Colonic mucosa (tissue), 4 donors: ENCODE results near the gene CHAF1A. TPM values are rescaled to one million over a fixed set of nuclear protein-coding genes. Genes with fewer than 3 reads are reported as not detected.

Source experiments
- DNase-seq: peaks from one replicate; pipeline ENCODE4 v3.0.0-alpha.2; 2020
- H3K27ac ChIP-seq: fragments of 200-600 bp; one replicate; pipeline ENCODE4 v1.8.0; 2021
- H3K27me3 ChIP-seq: fragments of 200-600 bp; one replicate; pipeline ENCODE4 v1.8.0; 2021
- H3K36me3 ChIP-seq: fragments of 200-600 bp; one replicate; pipeline ENCODE4 v1.8.0; 2021
- H3K4me1 ChIP-seq: fragments of 200-600 bp; one replicate; pipeline ENCODE4 v1.8.0; 2021; ENCODE audit warnings: mild to moderate bottlenecking
- H3K4me3 ChIP-seq: fragments of 200-600 bp; one replicate; pipeline ENCODE4 v1.8.0; 2021
- H3K9ac ChIP-seq, 2 donors: one replicate each; pipeline ENCODE4 v1.7.0; 2013; ENCODE audit warnings: control low read depth in 2 of 2, low read depth in 2 of 2, low read length in 2 of 2
- H3K9me3 ChIP-seq: fragments of 200-600 bp; one replicate; pipeline ENCODE4 v1.8.0; 2021
- intact Hi-C: fragments of 100-400 bp; cut with DNase I; formaldehyde crosslinking; loops from one replicate; pipeline ENCODE4 v1.14.1; 2022
- microRNA-seq: library from miRNA; unstranded; fragments of <30 nt; microRNA quantifications from one replicate; pipeline ENCODE4, GENCODE V29; 2019
- total RNA-seq, 2 donors: library from RNA; stranded (reverse); fragmentation: NEBNext Ultra II Directional in 1 of 2; extraction: Animal tissue kit (Norgen Biotek cat#: 25700) in 1 of 2; gene quantifications; one replicate each; pipeline ENCODE4 v1.2.1, GENCODE V29; 2021
- TF ChIP-seq, protein P1 (sequence below): fragments of 200-600 bp; IDR thresholded peaks from one replicate; pipeline ENCODE4 v1.8.0; 2022; ENCODE audit warnings: antibody characterized with exemption, mild to moderate bottlenecking
- donor health status: healthy.
- donor health status: DM: no; HTN: no; CAD: no.
- donor health status: DM: no; HTN: no; CAD: no.

The CHAF1A gene
- total RNA-seq, 2 donors from 2014 or later = 15.6 to 53.2 TPM

GRCh38 chr19:4488496-4488895 lies 86.1 kb downstream of the CHAF1A start:
- TF ChIP-seq, protein P1, sequence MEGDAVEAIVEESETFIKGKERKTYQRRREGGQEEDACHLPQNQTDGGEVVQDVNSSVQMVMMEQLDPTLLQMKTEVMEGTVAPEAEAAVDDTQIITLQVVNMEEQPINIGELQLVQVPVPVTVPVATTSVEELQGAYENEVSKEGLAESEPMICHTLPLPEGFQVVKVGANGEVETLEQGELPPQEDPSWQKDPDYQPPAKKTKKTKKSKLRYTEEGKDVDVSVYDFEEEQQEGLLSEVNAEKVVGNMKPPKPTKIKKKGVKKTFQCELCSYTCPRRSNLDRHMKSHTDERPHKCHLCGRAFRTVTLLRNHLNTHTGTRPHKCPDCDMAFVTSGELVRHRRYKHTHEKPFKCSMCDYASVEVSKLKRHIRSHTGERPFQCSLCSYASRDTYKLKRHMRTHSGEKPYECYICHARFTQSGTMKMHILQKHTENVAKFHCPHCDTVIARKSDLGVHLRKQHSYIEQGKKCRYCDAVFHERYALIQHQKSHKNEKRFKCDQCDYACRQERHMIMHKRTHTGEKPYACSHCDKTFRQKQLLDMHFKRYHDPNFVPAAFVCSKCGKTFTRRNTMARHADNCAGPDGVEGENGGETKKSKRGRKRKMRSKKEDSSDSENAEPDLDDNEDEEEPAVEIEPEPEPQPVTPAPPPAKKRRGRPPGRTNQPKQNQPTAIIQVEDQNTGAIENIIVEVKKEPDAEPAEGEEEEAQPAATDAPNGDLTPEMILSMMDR = no peak

DNA sequence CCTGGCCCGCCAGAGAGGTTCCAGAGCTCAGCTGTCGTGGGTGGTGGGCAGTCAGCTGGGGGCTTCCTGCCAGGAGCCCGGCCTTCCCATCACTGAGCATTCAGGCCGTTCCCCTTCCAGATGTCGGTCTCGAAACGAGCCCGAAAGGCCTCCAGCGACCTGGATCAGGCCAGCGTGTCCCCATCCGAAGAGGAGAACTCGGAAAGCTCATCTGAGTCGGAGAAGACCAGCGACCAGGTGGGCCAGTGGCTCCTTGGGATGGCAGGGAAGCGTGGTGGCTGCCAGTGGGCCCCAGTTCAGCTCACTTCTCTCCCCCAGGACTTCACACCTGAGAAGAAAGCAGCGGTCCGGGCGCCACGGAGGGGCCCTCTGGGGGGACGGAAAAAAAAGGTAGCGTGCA lies 89.0 kb downstream of the CHAF1A start:
- no peak for DNase-seq
- TF ChIP-seq, protein P1 = no peak
- Histone ChIP-seq H3K36me3 (peaks cover 7% of the 10 kb centered on the region), H3K9ac (no peak overlapping the region), H3K9me3 (no peaks in the 10 kb centered on the region), H3K27me3 (no peaks in the 10 kb centered on the region), H3K27ac (no peak overlapping the region), H3K4me3 (no peak overlapping the region), H3K4me1 (no peaks in the 10 kb centered on the region)
- intact Hi-C loops = no loop called here

More at GRCh38 chr19:4488496-4488895, 86.1 kb downstream of the CHAF1A start:
- no peak overlapping the region for H3K4me3 ChIP-seq
- no peak for DNase-seq
- no peaks in the 10 kb centered on the region for H3K36me3 ChIP-seq
- H3K27ac ChIP-seq = no peak overlapping the region
- intact Hi-C loops = no loop called here
- H3K9ac ChIP-seq = no peak overlapping the region
- no peaks in the 10 kb centered on the region for H3K27me3 ChIP-seq
- H3K4me1 ChIP-seq = no peaks in the 10 kb centered on the region
- H3K9me3 ChIP-seq = no peaks in the 10 kb centered on the region

GRCh38 chr19:4492337-4493103 lies 90.1 kb downstream of the CHAF1A start:
- peaks cover 9% of the 10 kb centered on the region for H3K36me3 ChIP-seq
- no peak for DNase-seq
- no peaks in the 10 kb centered on the region for H3K4me1 ChIP-seq
- H3K4me3 ChIP-seq = no peak overlapping the region
- intact Hi-C loops = no loop called here
- H3K27ac ChIP-seq = no peak overlapping the region
- no peak overlapping the region for H3K9ac ChIP-seq
- H3K9me3 ChIP-seq = no peaks in the 10 kb centered on the region
- TF ChIP-seq, protein P1 = no peak
- no peaks in the 10 kb centered on the region for H3K27me3 ChIP-seq

Small RNA genes lying within 50 kb of the gene (microRNA-seq; reads per million reads assigned to microRNA genes)
- 5.5 reads per million, percentile 1 among the genes with 10 or more reads in this experiment for gene MIR4746

Other genes starting within 250 kb of the CHAF1A start
- gene CREB3L3, start 249.0 kb upstream of the CHAF1A start, total RNA-seq = 1 to 10 TPM; 1.1 to 9.9 TPM
- gene SIRT6, start 220.1 kb upstream of the CHAF1A start, total RNA-seq = 100 to 1,000 TPM in 1 of 2 donors, 10 to 100 TPM in 1; 83.9 to 120 TPM
- 1 to 10 TPM in 1 of 2 donors, under 1 TPM in 1; 0.35 to 1.8 TPM for gene ANKRD24, start 220.0 kb upstream of the CHAF1A start, total RNA-seq
- 1 to 10 TPM in 1 of 2 donors, under 1 TPM in 1; 0.56 to 1.6 TPM for gene EBI3, start 173.1 kb upstream of the CHAF1A start, total RNA-seq
- gene YJU2, start 155.6 kb upstream of the CHAF1A start, total RNA-seq = 10 to 100 TPM; 15.8 to 25.8 TPM
- gene SHD, start 123.4 kb upstream of the CHAF1A start, total RNA-seq = 10 to 100 TPM; 16.8 to 19.3 TPM
- gene TMIGD2, start 100.3 kb upstream of the CHAF1A start, total RNA-seq = under 1 TPM in 1 of 2 donors, not detected in 1; 0.74 TPM
- gene FSD1, start 98.0 kb upstream of the CHAF1A start, total RNA-seq = 1 to 10 TPM in 1 of 2 donors, under 1 TPM in 1; 0.98 to 2.4 TPM
- 100 to 1,000 TPM; 197 to 218 TPM for gene STAP2, start 63.8 kb upstream of the CHAF1A start, total RNA-seq
- 10 to 100 TPM; 38.0 to 63.2 TPM for gene MPND, start 59.1 kb upstream of the CHAF1A start, total RNA-seq
- 10 to 100 TPM; 54.0 to 66.6 TPM for gene SH3GL1, start 2.1 kb upstream of the CHAF1A start, total RNA-seq
- 10 to 100 TPM; 84.9 to 96.7 TPM for gene UBXN6, start 55.2 kb downstream of the CHAF1A start, total RNA-seq
- 10 to 100 TPM; 32.7 to 55.0 TPM for gene HDGFL2, start 69.7 kb downstream of the CHAF1A start, total RNA-seq
- 1 to 10 TPM in 1 of 2 donors, under 1 TPM in 1; 0.47 to 6.3 TPM for gene PLIN4, start 115.8 kb downstream of the CHAF1A start, total RNA-seq
- 1 to 10 TPM; 2.0 to 3.5 TPM for gene PLIN5, start 132.6 kb downstream of the CHAF1A start, total RNA-seq
- gene LRG1, start 137.4 kb downstream of the CHAF1A start, total RNA-seq = 10 to 100 TPM; 24.4 to 26.0 TPM
- gene SEMA6B, start 157.0 kb downstream of the CHAF1A start, total RNA-seq = 1 to 10 TPM; 1.3 to 5.6 TPM
- gene TNFAIP8L1, start 236.9 kb downstream of the CHAF1A start, total RNA-seq = 10 to 100 TPM; 14.2 to 24.1 TPM